ENCODE measurements around the gene THSD4.
"Not testable (repeated sequence)": the region's sequence is repeated elsewhere in the genome, so short reads cannot be mapped to it uniquely, and the experiment has no call there.

Gene THSD4

GRCh38 chr15:71657141-71657540, 541.9 kb downstream of the THSD4 start:
- Mint-ChIP-seq H3K27me3 (peaks cover 4% of the 10 kb centered on the region), H3K4me3 (no peak overlapping the region), H3K4me1 (no peaks in the 10 kb centered on the region), H3K9me3 (no peaks in the 10 kb centered on the region), H3K36me3 (no peaks in the 10 kb centered on the region), H3K27ac (no peak overlapping the region)
- no peak for DNase-seq (ENCODE audit: low spot score in 2 of 2)
- ATAC-seq (ENCODE audit: low read depth), result no peak

DNA sequence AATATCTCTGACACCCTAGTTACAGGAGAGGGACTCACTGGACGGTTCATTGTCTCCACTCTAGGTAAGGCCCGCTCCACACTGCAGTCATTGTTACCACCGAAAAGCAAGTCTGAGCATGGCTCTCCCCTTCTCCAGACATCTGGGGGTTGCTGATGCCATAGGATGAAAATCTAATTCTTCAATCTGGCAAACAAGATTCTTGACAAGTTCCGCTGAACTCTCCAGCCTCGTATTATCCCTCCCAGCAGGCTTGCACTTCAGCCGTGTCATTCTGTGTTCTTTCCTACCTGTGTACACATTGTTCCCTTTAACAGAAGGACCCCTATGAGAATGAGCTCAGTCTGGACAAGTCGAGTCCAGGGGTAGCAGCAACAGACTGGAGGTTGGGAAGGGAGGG, 542.8 kb downstream of the THSD4 start:
- no peaks in the 10 kb centered on the region for H3K9me3 Mint-ChIP-seq
- H3K27me3 Mint-ChIP-seq, result peaks cover 4% of the 10 kb centered on the region
- no peaks in the 10 kb centered on the region for H3K36me3 Mint-ChIP-seq
- H3K4me1 Mint-ChIP-seq, result no peaks in the 10 kb centered on the region
- H3K27ac Mint-ChIP-seq, result no peak overlapping the region
- no peak overlapping the region for H3K4me3 Mint-ChIP-seq
- no peak for DNase-seq (ENCODE audit: low spot score in 2 of 2)
- ATAC-seq (ENCODE audit: low read depth), result no peak

DNA sequence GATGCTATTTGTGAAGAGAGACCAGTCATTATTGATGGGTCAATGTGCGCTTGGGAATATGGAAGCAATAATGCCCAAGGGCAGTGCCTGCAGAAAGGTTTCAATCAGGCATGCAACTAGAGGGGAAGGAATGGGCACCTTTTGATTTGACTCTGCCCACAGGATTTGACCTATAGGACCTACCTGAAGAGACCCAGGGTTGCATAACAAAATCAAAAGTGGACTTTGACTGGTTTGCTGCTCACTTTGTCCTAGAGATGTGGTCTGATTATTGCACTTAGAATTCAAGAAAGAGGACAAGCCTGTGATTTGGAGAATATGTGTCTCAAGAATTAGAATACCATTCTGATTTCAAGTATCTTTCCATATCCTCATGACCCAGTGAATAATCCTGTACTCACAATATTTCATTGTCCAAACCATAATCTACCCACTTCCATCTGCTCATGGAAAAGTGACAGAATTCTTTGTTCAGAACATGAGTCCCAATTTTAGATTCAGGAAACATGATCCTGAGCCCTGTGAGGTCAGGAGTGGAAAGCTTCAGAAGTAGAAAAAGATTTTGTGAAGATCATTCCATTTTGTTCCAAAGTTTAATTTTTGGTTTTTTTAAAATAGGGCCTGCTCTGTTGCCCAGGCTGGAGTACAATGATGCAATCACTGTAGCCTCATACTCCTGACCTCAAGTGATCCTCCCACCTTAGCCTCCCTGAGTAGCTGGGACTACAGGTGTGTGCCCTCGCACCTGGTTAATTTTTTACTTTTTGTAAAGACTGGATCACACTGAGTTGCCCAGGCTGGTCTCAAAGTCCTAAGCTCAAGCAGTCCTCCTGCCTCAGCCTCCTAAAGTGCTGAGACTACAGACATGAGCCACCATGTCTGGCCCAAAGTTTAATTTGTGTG, 543.8 kb downstream of the THSD4 start:
- Mint-ChIP-seq H3K4me1 (no peaks in the 10 kb centered on the region), H3K9me3 (no peaks in the 10 kb centered on the region), H3K27me3 (peaks cover 1% of the 10 kb centered on the region), H3K4me3 (no peak overlapping the region), H3K27ac (no peak overlapping the region), H3K36me3 (no peaks in the 10 kb centered on the region)
- ATAC-seq (ENCODE audit: low read depth), result no peak
- DNase-seq (ENCODE audit: low spot score in 2 of 2), result no peak

DNA sequence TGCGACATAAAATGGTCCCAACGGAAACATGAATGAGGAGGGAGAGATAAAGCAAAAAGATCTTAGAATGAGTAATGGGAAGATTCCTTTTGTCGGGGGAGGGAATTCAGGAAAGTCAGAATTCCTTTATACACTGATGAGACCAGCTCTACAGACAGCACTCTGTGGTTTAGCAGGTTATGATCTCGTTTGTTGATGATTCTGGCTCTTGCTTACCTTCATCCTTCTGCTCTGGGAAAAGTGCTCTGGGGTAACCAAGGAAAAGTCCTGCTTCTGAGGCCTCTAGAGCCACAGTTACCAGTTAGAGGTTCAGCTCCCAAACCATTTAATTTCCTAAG, 544.4 kb downstream of the THSD4 start:
- no peak for ATAC-seq (ENCODE audit: low read depth)
- Mint-ChIP-seq H3K4me1 (no peaks in the 10 kb centered on the region), H3K4me3 (no peak overlapping the region), H3K9me3 (peaks cover 2% of the 10 kb centered on the region), H3K27me3 (peaks cover 4% of the 10 kb centered on the region), H3K27ac (no peak overlapping the region), H3K36me3 (no peaks in the 10 kb centered on the region)
- no peak for DNase-seq (ENCODE audit: low spot score in 2 of 2)

GRCh38 chr15:71660501-71660900, 545.2 kb downstream of the THSD4 start:
- Mint-ChIP-seq H3K4me3 (no peak overlapping the region), H3K27ac (no peak overlapping the region), H3K4me1 (no peaks in the 10 kb centered on the region), H3K27me3 (peaks cover 7% of the 10 kb centered on the region), H3K36me3 (no peaks in the 10 kb centered on the region), H3K9me3 (peaks cover 3% of the 10 kb centered on the region)
- no peak for DNase-seq (ENCODE audit: low spot score in 2 of 2)
- no peak for ATAC-seq (ENCODE audit: low read depth)

DNA sequence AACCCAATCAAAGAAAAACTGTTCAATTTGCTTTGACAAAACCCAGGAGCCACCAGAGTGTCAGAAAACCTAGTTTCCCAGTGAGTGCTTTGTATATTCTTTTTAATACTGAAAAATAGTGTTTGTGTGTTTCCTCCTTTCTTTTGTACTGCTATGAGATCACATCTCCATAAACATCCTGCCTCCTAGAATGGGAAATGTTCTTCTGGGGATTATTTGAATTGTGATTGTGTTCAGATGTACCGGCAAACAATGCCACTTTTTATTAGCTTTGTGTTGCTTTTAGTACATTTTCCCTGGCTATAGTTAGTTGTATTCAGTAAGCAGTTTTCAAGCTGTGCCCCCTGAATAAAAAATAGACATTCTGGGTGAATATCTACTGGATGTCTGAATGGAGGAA, 547.0 kb downstream of the THSD4 start:
- H3K27ac Mint-ChIP-seq, result no peak overlapping the region
- H3K4me1 Mint-ChIP-seq, result no peaks in the 10 kb centered on the region
- DNase-seq (ENCODE audit: low spot score in 2 of 2) (no peak), ATAC-seq (ENCODE audit: low read depth) (no peak)
- no peaks in the 10 kb centered on the region for H3K36me3 Mint-ChIP-seq
- H3K4me3 Mint-ChIP-seq, result no peak overlapping the region
- peaks cover 7% of the 10 kb centered on the region for H3K27me3 Mint-ChIP-seq
- peaks cover 3% of the 10 kb centered on the region for H3K9me3 Mint-ChIP-seq

- Mint-ChIP-seq H3K4me3 (no peak overlapping the region), H3K36me3 (no peaks in the 10 kb centered on the region), H3K9me3 (peaks cover 3% of the 10 kb centered on the region), H3K27me3 (peaks cover 9% of the 10 kb centered on the region), H3K27ac (no peak overlapping the region), H3K4me1 (no peaks in the 10 kb centered on the region)
- DNase-seq (ENCODE audit: low spot score in 2 of 2) (no peak), ATAC-seq (ENCODE audit: low read depth) (no peak)
Measured at GRCh38 chr15:71664622-71665021, 549.4 kb downstream of the THSD4 start.

DNA sequence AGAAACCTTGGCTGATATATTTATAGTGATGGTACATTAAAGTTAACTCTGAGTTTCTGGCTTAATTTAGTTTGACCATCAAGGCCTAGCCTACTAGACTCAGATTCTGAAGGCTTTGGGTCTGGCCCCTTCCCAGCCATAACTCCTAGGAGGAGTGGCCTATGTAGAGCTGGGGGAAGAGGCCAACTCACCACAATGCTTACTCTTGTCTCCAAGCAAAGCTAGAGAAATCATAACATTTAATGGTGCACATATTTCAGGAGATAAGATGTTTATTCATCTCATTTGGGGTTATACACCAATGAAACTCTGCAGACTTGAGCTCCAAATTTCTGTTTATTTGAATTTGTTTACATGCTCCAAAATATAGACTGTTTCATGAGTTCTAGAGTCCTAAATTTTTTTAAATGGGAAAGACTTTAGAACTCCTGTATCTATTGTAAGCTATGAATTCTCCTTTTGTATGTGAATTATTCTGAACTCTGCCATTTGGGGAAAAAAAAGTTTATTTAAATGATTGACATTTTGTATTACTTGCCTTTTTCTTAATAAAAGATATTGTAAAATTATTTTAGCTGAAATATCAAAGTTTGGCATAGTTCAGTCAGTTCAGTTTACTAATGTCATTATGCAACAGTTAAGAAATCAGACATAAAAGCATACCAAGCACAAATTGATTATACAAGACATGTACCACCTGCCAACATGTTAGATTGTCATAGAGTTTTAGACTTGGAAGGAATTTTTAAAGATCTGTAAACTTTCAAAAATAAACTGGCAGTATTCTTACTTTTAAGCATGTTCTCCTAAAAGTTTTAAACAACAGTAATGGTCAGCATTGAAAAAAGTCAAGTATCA, 551.7 kb downstream of the THSD4 start:
- DNase-seq (ENCODE audit: low spot score in 2 of 2) (no peak), ATAC-seq (ENCODE audit: low read depth) (no peak)
- Mint-ChIP-seq H3K9me3 (peaks cover 4% of the 10 kb centered on the region), H3K27me3 (peaks cover 9% of the 10 kb centered on the region), H3K36me3 (no peaks in the 10 kb centered on the region), H3K27ac (no peak overlapping the region), H3K4me3 (no peak overlapping the region), H3K4me1 (no peaks in the 10 kb centered on the region)

DNA sequence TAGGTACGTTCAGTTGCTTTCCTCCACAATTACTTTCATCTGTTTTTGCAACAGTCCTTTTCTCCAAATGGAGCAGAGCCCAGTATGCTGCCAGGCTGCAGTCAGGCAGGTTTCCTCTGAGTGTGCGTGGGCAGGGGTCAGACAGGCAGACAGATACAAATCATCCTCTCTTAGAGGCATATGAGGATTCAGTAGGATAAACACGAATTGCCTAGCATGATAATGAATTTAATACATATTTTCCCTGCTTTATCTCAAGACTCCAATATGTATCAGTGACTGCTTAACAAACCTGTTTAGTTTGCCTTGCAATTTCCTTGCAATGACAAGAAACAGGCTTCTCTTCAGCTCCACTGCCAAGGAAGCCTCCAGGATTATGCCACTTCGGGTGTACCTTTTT, 554.4 kb downstream of the THSD4 start:
- Mint-ChIP-seq H3K9me3 (peaks cover 2% of the 10 kb centered on the region), H3K4me1 (no peaks in the 10 kb centered on the region), H3K36me3 (no peaks in the 10 kb centered on the region), H3K4me3 (no peak overlapping the region), H3K27ac (no peak overlapping the region), H3K27me3 (peaks cover 10% of the 10 kb centered on the region)
- ATAC-seq (ENCODE audit: low read depth), result no peak
- DNase-seq (ENCODE audit: low spot score in 2 of 2), result no peak

DNA sequence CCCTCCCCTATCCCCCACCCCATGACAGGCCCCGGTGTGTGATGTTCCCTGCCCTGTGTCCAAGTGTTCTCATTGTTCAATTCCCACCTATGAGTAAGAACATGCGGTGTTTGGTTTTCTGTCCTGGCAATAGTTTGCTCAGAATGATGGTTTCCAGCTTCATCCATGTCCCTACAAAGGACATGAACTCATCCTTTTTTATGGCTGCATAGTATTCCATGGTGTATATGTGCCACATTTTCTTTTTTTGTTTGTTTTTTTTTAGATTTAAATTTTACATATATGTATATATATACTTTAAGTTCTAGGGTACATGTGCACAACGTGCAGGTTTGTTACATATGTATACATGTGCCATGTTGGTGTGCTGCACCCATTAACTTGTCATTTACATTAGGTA, 555.0 kb downstream of the THSD4 start:
- not testable (repeated sequence) for H3K27ac Mint-ChIP-seq; H3K36me3 Mint-ChIP-seq; ATAC-seq (ENCODE audit: low read depth); H3K4me1 Mint-ChIP-seq; H3K4me3 Mint-ChIP-seq; H3K9me3 Mint-ChIP-seq; H3K27me3 Mint-ChIP-seq; DNase-seq (ENCODE audit: low spot score in 2 of 2)

- Mint-ChIP-seq H3K9me3 (peaks cover 1% of the 10 kb centered on the region), H3K27me3 (peaks cover 13% of the 10 kb centered on the region), H3K4me1 (no peaks in the 10 kb centered on the region), H3K4me3 (no peak overlapping the region), H3K36me3 (no peaks in the 10 kb centered on the region), H3K27ac (no peak overlapping the region)
- no peak for ATAC-seq (ENCODE audit: low read depth)
- no peak for DNase-seq (ENCODE audit: low spot score in 2 of 2)
Measured at GRCh38 chr15:71674354-71674753, 559.1 kb downstream of the THSD4 start.

GRCh38 chr15:71677352-71677751, 562.1 kb downstream of the THSD4 start:
- no peak overlapping the region for H3K27ac Mint-ChIP-seq
- H3K4me3 Mint-ChIP-seq, result no peak overlapping the region

GRCh38 chr15:71677766-71678165, 562.5 kb downstream of the THSD4 start:
- H3K4me1 Mint-ChIP-seq, result no peaks in the 10 kb centered on the region
- DNase-seq (ENCODE audit: low spot score in 2 of 2) (no peak), ATAC-seq (ENCODE audit: low read depth) (no peak)
- H3K27ac Mint-ChIP-seq, result no peak overlapping the region
- peaks cover 12% of the 10 kb centered on the region for H3K27me3 Mint-ChIP-seq
- no peak overlapping the region for H3K4me3 Mint-ChIP-seq
- H3K9me3 Mint-ChIP-seq, result no peaks in the 10 kb centered on the region
- no peaks in the 10 kb centered on the region for H3K36me3 Mint-ChIP-seq

More at GRCh38 chr15:71677352-71677751, 562.1 kb downstream of the THSD4 start:
- no peak for DNase-seq (ENCODE audit: low spot score in 2 of 2)
- Mint-ChIP-seq H3K4me1 (no peaks in the 10 kb centered on the region), H3K36me3 (no peaks in the 10 kb centered on the region), H3K9me3 (no peaks in the 10 kb centered on the region), H3K27me3 (peaks cover 12% of the 10 kb centered on the region)
- ATAC-seq (ENCODE audit: low read depth), result no peak

DNA sequence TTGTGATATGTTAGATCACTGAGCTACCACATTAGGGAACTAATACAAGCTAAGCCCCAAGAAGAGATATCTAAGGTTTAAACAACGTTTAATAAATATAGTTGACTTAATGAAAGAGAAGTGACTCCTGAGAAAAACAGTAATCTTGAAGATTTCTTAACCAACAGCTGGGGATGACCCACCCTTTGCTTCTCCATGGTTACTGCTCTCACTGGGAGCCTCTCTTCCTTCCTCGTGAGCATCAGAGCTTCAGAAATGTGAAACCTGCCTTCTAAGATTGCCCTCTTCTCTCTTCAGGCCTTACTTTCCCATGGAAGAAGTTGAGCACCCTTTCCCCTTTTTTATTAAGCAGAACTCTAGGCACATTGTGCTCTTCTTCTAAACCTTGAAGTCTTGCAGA, 562.9 kb downstream of the THSD4 start:
- Mint-ChIP-seq H3K27ac (no peak overlapping the region), H3K36me3 (no peaks in the 10 kb centered on the region)

More for the DNA sequence above, 562.9 kb downstream of the THSD4 start:
- peaks cover 12% of the 10 kb centered on the region for H3K27me3 Mint-ChIP-seq
- ATAC-seq (ENCODE audit: low read depth) (no peak), DNase-seq (ENCODE audit: low spot score in 2 of 2) (no peak)
- no peaks in the 10 kb centered on the region for H3K4me1 Mint-ChIP-seq
- no peak overlapping the region for H3K4me3 Mint-ChIP-seq
- H3K9me3 Mint-ChIP-seq, result no peaks in the 10 kb centered on the region

Data from memory B cell (primary cell).